SK-N-SH treated with all-trans-retinoic acid at 6 μM for 48 hours (cell line): ENCODE data around the gene TEX54.

Experiments used
- ARNTL ChIP-seq: fragments of 450-650 bp; formaldehyde crosslinking; IDR thresholded peaks from 2 replicates; pipeline ENCODE4 v1.5.0; 2020; ENCODE audit warnings: low read depth, mild to moderate bottlenecking, moderate library complexity, borderline replicate concordance
- CREB5 ChIP-seq: fragments of 250-450 bp; sonication (Bioruptor Pico); IDR thresholded peaks from 2 replicates; pipeline ENCODE4 v1.5.1; 2020; ENCODE audit warnings: low read depth, mild to moderate bottlenecking, moderate library complexity
- CSRNP3 ChIP-seq: fragments of 250-450 bp; sonication (Bioruptor Pico); IDR thresholded peaks from 2 replicates; pipeline ENCODE4 v1.5.1; 2021; ENCODE audit warnings: mild to moderate bottlenecking, moderate library complexity
- PATZ1 ChIP-seq: fragments of 250-450 bp; sonication (Bioruptor Pico); IDR thresholded peaks from 2 replicates; pipeline ENCODE4 v1.8.0; 2020; ENCODE audit warnings: mild to moderate bottlenecking, moderate library complexity, borderline replicate concordance
- POU6F1 ChIP-seq: fragments of 250-450 bp; sonication (Bioruptor Pico); IDR thresholded peaks from 2 replicates; pipeline ENCODE4 v1.8.0; 2021; ENCODE audit warnings: low read depth, mild to moderate bottlenecking, moderate library complexity, borderline replicate concordance
- TCF4 ChIP-seq: fragments of 250-450 bp; sonication (Bioruptor Pico); IDR thresholded peaks from 2 replicates; pipeline ENCODE4 v1.8.0; 2021; ENCODE audit warnings: mild to moderate bottlenecking, moderate library complexity, borderline replicate concordance
- TOX ChIP-seq: fragments of 250-450 bp; sonication (Bioruptor Pico); IDR thresholded peaks from 2 replicates; pipeline ENCODE4 v1.8.0; 2021; ENCODE audit warnings: mild to moderate bottlenecking, moderate library complexity, borderline replicate concordance
- ZFP30 ChIP-seq: fragments of 450-650 bp; formaldehyde crosslinking; IDR thresholded peaks from 2 replicates; pipeline ENCODE4 v1.5.0; 2022; ENCODE audit warnings: mild to moderate bottlenecking, moderate library complexity

GRCh38 chr11:62881579-62882430 is 49.2 kb upstream of the TEX54 start:
- no peak for TF ChIP-seq ARNTL (CRISPR knock-in tag)
- TF ChIP-seq TOX (CRISPR knock-in tag) = no peak
- TF ChIP-seq CREB5 (CRISPR knock-in tag) = no peak
- TF ChIP-seq ZFP30 (CRISPR knock-in tag) = no peak
- no peak for TF ChIP-seq CSRNP3 (CRISPR knock-in tag)
- TF ChIP-seq PATZ1 (CRISPR knock-in tag) = no peak
- no peak for TF ChIP-seq TCF4 (CRISPR knock-in tag)
- TF ChIP-seq POU6F1 (CRISPR knock-in tag) = no peak
